ENCODE data around the gene DENR. TPM values are rescaled to one million over a fixed set of nuclear protein-coding genes. Genes with fewer than 3 reads are reported as not detected.

DENR gene
- total RNA-seq, 1 experiment from 2014 or later, result 83.2 TPM

GRCh38 chr12:122788387-122788786 is 35.8 kb downstream of the DENR start:
- no peaks in the 10 kb centered on the region for H3K27me3 Mint-ChIP-seq (ENCODE audit: insufficient read depth, unreplicated experiment)

GRCh38 chr12:122789637-122790036 is 37.0 kb downstream of the DENR start:
- DNase-seq, result no peak
- H3K9me3 Mint-ChIP-seq (ENCODE audit: unreplicated experiment), result no peaks in the 10 kb centered on the region
- H3K36me3 Mint-ChIP-seq (ENCODE audit: insufficient read depth, unreplicated experiment), result no peaks in the 10 kb centered on the region
- H3K27me3 ChIP-seq (replicated peaks; ENCODE audit: control insufficient read depth, insufficient read depth, low read length), result no peaks in the 10 kb centered on the region
- CTCF ChIA-PET, result no interaction called here
- no peaks in the 10 kb centered on the region for H3K4me1 ChIP-seq
- no peak for TF ChIP-seq CTCF (IDR thresholded peaks at IDR 0.05; ENCODE audit: insufficient read depth in 1 of 2, low read depth in 1 of 2, low read length in 1 of 2, severe bottlenecking in 1 of 2, unreplicated experiment in 1 of 2)
- H3K27ac Mint-ChIP-seq (ENCODE audit: unreplicated experiment), result no peak overlapping the region
- no peak overlapping the region for H3K4me3 ChIP-seq (ENCODE audit: low read depth, low read length)
- H3K36me3 ChIP-seq (ENCODE audit: control insufficient read depth, insufficient read depth, low read length), result no peaks in the 10 kb centered on the region
- H3K4me1 Mint-ChIP-seq (ENCODE audit: low read depth, unreplicated experiment), result no peaks in the 10 kb centered on the region
- intact Hi-C loops (cut with micrococcal nuclease; ENCODE audit: unreplicated experiment), result no loop called here
- POLR2A ChIA-PET, result no interaction called here
- H3K9me3 ChIP-seq, result no peaks in the 10 kb centered on the region
- no peaks in the 10 kb centered on the region for H3K27me3 Mint-ChIP-seq (ENCODE audit: insufficient read depth, unreplicated experiment)
- H3K4me3 Mint-ChIP-seq (ENCODE audit: unreplicated experiment), result no peak overlapping the region
- BruUV-seq (replicated peaks), result no TSS peak

More at GRCh38 chr12:122788387-122788786, 35.8 kb downstream of the DENR start:
- Histone ChIP-seq H3K4me1 (no peaks in the 10 kb centered on the region), H3K9me3 (no peaks in the 10 kb centered on the region), H3K36me3 (ENCODE audit: control insufficient read depth, insufficient read depth, low read length) (no peaks in the 10 kb centered on the region), H3K4me3 (ENCODE audit: low read depth, low read length) (no peak overlapping the region), H3K27me3 (replicated peaks; ENCODE audit: control insufficient read depth, insufficient read depth, low read length) (no peaks in the 10 kb centered on the region)
- Mint-ChIP-seq H3K27ac (ENCODE audit: unreplicated experiment) (no peak overlapping the region), H3K9me3 (ENCODE audit: unreplicated experiment) (no peaks in the 10 kb centered on the region), H3K36me3 (ENCODE audit: insufficient read depth, unreplicated experiment) (no peaks in the 10 kb centered on the region), H3K4me1 (ENCODE audit: low read depth, unreplicated experiment) (no peaks in the 10 kb centered on the region), H3K4me3 (ENCODE audit: unreplicated experiment) (no peak overlapping the region)
- CTCF ChIA-PET, result no interaction called here
- no TSS peak for BruUV-seq (replicated peaks)
- POLR2A ChIA-PET, result no interaction called here
- intact Hi-C loops (cut with micrococcal nuclease; ENCODE audit: unreplicated experiment), result no loop called here
- no peak for TF ChIP-seq CTCF (IDR thresholded peaks at IDR 0.05; ENCODE audit: insufficient read depth in 1 of 2, low read depth in 1 of 2, low read length in 1 of 2, severe bottlenecking in 1 of 2, unreplicated experiment in 1 of 2)
- DNase-seq, result no peak

- no peak for DNase-seq
- no peaks in the 10 kb centered on the region for H3K36me3 Mint-ChIP-seq (ENCODE audit: insufficient read depth, unreplicated experiment)
- Histone ChIP-seq H3K4me3 (ENCODE audit: low read depth, low read length) (no peak overlapping the region), H3K4me1 (no peaks in the 10 kb centered on the region), H3K9me3 (no peaks in the 10 kb centered on the region), H3K36me3 (ENCODE audit: control insufficient read depth, insufficient read depth, low read length) (no peaks in the 10 kb centered on the region), H3K27me3 (replicated peaks; ENCODE audit: control insufficient read depth, insufficient read depth, low read length) (no peaks in the 10 kb centered on the region)
- no peak overlapping the region for H3K4me3 Mint-ChIP-seq (ENCODE audit: unreplicated experiment)
- H3K4me1 Mint-ChIP-seq (ENCODE audit: low read depth, unreplicated experiment), result no peaks in the 10 kb centered on the region
- CTCF ChIA-PET, result no interaction called here
- no peaks in the 10 kb centered on the region for H3K9me3 Mint-ChIP-seq (ENCODE audit: unreplicated experiment)
- POLR2A ChIA-PET, result no interaction called here
- H3K27me3 Mint-ChIP-seq (ENCODE audit: insufficient read depth, unreplicated experiment), result no peaks in the 10 kb centered on the region
- no peak for TF ChIP-seq CTCF (IDR thresholded peaks at IDR 0.05; ENCODE audit: insufficient read depth in 1 of 2, low read depth in 1 of 2, low read length in 1 of 2, severe bottlenecking in 1 of 2, unreplicated experiment in 1 of 2)
- intact Hi-C loops (cut with micrococcal nuclease; ENCODE audit: unreplicated experiment), result no loop called here
- BruUV-seq (replicated peaks), result no TSS peak
- H3K27ac Mint-ChIP-seq (ENCODE audit: unreplicated experiment), result no peak overlapping the region
These were observed 37.9 kb downstream of the DENR start for GRCh38 chr12:122790393-122791075.
